GM19193 (cell line): ENCODE data around the gene MAML3.

Source experiments
- POLR2A ChIP-seq: IDR thresholded peaks from 4 replicates; pipeline ENCODE4 v1.6.1; 2011; ENCODE audit not compliant: insufficient read depth, insufficient read length; ENCODE audit errors: extremely low read depth

MAML3 gene

GRCh38 chr4:140122891-140123290 lies 31.1 kb downstream of the MAML3 start:
- no peak for TF ChIP-seq POLR2A

- TF ChIP-seq POLR2A = no peak
These were observed 32.3 kb downstream of the MAML3 start for GRCh38 chr4:140121646-140122045.

DNA sequence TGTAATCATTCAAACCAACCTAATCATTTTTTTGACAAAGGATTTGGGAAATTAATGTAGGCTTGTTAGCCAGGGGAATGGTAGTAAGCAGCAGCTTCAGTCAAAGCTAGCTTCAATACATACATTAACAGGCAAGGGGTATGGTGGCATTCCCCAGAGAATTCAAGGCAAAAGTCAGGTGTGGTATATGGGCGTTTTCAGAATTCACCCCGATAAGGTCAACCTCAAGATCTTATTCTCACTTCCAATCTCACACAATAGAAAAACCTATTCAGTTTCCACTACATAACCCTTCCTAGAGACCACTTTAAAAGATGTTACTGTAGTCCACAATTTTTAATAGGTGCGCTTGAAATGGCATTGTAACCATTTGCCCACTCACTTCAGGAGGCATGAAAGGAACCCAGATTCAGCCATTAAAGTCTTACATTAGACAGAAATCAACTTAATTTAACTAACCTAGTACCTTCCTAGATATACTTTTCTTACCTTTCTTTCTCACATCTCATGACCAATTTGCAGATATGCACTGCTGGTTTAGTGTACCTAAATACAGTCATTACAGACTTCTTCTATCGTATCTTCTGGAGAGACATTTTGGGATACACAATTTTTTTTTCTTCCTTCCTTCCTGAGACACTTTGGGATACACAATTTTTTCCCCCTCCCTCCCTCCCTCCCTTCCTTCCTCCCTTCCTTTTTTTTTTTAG lies 34.9 kb downstream of the MAML3 start:
- no peak for TF ChIP-seq POLR2A

DNA sequence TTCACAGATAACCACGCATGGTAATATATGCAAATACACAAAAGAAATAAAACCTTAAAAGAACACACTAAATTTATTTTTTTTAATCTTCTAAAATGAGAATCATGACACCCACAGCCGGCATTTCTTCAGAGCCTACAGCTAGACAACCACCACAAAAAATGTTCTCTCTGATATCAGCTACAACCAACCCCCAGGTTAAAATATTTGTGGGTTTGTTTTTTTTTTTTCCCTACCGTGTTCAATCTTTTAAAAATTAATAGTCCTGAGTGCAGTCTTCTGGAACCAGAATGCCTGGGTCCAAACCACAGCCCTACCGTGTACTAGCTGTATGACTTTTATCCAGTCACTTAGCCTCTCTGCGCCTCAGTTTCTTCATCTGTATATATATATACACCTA lies 36.0 kb downstream of the MAML3 start:
- no peak for TF ChIP-seq POLR2A

GRCh38 chr4:140116442-140117104 lies 37.4 kb downstream of the MAML3 start:
- no peak for TF ChIP-seq POLR2A

GRCh38 chr4:140115140-140115539 lies 38.8 kb downstream of the MAML3 start:
- no peak for TF ChIP-seq POLR2A

- TF ChIP-seq POLR2A = no peak
These were observed 40.3 kb downstream of the MAML3 start for GRCh38 chr4:140113653-140114052.

DNA sequence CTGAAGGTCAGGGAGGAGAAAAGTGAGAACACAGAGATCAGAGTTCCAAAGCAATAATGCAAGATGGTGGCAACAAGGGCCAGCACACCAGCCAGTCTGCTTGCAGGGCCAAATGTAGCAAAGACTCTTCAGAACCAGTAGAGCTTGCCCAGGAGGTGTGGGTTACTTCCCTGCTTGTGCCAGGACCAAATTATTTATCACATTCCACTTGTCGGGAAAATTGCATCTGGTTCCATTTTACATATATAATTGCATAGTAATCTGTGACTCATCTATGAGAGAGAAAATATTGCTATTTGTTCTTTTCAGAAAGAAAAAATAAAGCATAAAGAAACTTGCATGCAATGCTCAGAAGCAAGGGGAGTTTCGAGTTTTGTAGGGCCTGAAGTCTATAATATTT lies 41.4 kb downstream of the MAML3 start:
- no peak for TF ChIP-seq POLR2A

DNA sequence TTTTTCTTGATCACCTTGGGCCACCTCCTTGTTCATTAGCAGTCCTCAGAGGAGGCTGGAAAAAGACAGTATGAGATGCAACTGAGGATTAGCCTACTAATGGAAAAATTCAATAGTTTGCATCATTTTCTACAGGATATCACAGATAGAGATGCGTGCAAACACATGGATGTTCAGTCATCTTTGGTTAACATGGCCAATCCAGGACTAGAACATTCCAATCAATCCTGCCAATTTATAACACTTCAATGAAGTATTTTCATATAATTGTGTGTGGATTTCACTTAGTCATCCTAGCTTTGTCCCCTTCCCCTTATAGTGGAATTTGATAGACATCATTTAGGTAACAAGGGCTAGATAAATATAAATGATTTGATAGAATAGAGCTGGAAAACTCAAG lies 42.7 kb downstream of the MAML3 start:
- no peak for TF ChIP-seq POLR2A

GRCh38 chr4:140110542-140111215 lies 43.3 kb downstream of the MAML3 start:
- no peak for TF ChIP-seq POLR2A

DNA sequence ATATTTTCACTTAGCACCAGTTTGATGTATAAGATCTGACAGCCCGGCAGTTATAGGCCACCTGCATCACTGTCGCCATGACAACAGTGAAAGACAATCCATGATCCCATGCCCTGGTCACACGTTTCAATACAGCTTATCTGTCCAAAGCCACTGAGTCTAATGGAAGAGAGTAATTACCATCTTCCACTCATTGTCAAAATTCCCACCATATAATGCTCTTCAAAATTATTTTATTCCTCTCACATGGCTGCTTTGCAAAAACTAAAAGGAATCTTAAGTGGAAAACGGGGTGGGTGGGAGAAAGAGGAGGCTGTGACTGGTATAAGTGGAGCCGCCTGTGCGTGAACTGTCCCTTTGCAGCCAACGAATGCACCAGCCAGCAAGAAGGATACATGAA lies 44.2 kb downstream of the MAML3 start:
- no peak for TF ChIP-seq POLR2A

DNA sequence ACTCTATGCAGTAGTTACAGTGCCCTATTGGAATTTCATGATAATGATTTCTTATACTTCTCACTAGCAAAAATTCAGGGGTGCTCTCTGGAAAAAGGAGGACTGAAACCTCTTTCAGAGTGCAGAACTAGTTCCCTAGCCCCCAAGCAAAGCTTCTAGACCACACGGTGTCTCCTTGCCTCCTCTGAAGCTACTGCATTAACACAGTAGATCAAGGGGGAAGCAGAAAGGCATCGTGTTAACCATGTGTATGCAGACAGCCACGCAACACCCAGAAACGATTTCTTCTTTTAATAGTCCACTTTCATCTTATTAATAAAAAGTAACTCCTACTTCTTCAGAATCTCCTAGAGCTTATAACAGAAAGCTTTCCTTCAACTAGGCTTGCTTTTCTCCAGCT lies 44.7 kb downstream of the MAML3 start:
- TF ChIP-seq POLR2A = no peak

- TF ChIP-seq POLR2A = no peak
These were observed 45.2 kb downstream of the MAML3 start for GRCh38 chr4:140108713-140109230.

DNA sequence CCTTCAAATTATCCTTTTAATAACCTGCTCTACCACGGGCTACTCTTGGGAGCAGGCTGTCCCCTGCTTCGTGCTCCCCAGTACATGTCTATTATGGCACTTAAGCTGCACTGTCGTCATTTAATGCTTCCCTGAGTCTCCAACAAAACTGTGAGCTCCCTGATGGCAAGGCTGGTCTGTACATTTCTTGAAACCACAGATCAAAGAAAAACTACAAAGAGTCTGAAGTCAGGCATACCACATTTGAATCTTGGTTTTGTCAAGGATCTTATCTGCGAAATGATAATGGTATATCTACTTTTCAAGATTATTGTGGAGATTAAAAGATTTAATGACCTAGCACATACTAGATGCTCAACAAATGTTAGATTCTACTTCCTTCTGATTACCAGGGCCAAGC lies 45.7 kb downstream of the MAML3 start:
- TF ChIP-seq POLR2A = no peak

DNA sequence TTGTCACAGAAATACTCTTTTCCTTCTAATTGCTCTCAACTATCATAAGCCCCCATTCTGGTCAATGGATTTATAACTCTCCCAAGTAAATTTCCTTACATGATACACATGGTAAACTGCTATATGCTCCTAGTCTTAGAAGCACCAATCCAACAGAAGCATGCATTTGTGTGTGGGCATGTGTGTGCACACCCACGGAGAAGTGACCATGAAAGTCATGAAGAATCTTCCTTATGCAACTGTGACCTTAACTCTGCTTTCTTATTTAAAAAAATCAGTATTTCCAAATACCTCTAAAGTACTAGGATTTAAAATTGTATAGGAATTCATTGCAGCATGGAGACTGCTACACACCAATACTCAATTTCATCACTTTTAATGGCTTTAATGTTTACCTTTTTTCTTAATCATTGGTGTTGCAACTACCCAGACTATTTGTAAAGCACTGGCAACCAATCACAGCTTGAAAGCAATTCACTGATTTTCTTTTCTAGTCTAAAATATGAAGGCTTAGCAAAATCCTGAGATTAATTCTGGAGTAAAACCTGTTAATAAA lies 47.6 kb downstream of the MAML3 start:
- no peak for TF ChIP-seq POLR2A
